GM18502 (cell line): Measurements from ENCODE around the gene LBX2.
A peak's percentile ranks its signal among the peaks of the same experiment; 100 is the strongest.
"Not testable (repeated sequence)": the region's sequence is repeated elsewhere in the genome, so short reads cannot be mapped to it uniquely, and the experiment has no call there.

Experiments used
- ATAC-seq: cut with Tn5 transposase; IDR thresholded peaks from one replicate; pipeline ENCODE4 v1.9.1; 2021; ENCODE audit warnings: mild to moderate bottlenecking; ENCODE audit not compliant: unreplicated experiment, poor library complexity

The LBX2 gene

GRCh38 chr2:74459503-74460118 lies 39.8 kb downstream of the LBX2 start:
- not testable (repeated sequence) for ATAC-seq

- no peak for ATAC-seq
Measured at GRCh38 chr2:74458938-74459363, 40.5 kb downstream of the LBX2 start.

- ATAC-seq, result peak; percentile 82
Measured at GRCh38 chr2:74458132-74458937, 41.1 kb downstream of the LBX2 start, which contains the start of gene WBP1. Gene WBP1 (plus strand): TSS chr2:74458438. CDS start chr2:74458603, 165 bp downstream.

GRCh38 chr2:74457549-74458131 lies 41.8 kb downstream of the LBX2 start:
- ATAC-seq, result peak; percentile 37

- ATAC-seq, result no peak
Measured at GRCh38 chr2:74457129-74457548, 42.3 kb downstream of the LBX2 start.

- ATAC-seq, result peak; percentile 43
Measured at GRCh38 chr2:74454654-74455511, 44.5 kb downstream of the LBX2 start, which contains the start of gene INO80B. Gene INO80B (plus strand): TSS chr2:74455087. CDS start chr2:74455117, 30 bp downstream.

- ATAC-seq, result no peak
Measured at GRCh38 chr2:74450570-74451190, 48.7 kb downstream of the LBX2 start.

- ATAC-seq, result no peak
Measured at GRCh38 chr2:74448771-74449170, 50.6 kb downstream of the LBX2 start.
